ENCODE results near the gene ANO7.

Gene ANO7

GRCh38 chr2:241227594-241227993 lies 39.1 kb downstream of the ANO7 start:
- no peak for DNase-seq (ENCODE audit: low read depth in 2 of 2)

GRCh38 chr2:241228081-241228859 lies 39.8 kb downstream of the ANO7 start:
- DNase-seq (ENCODE audit: low read depth in 2 of 2): no peak

DNA sequence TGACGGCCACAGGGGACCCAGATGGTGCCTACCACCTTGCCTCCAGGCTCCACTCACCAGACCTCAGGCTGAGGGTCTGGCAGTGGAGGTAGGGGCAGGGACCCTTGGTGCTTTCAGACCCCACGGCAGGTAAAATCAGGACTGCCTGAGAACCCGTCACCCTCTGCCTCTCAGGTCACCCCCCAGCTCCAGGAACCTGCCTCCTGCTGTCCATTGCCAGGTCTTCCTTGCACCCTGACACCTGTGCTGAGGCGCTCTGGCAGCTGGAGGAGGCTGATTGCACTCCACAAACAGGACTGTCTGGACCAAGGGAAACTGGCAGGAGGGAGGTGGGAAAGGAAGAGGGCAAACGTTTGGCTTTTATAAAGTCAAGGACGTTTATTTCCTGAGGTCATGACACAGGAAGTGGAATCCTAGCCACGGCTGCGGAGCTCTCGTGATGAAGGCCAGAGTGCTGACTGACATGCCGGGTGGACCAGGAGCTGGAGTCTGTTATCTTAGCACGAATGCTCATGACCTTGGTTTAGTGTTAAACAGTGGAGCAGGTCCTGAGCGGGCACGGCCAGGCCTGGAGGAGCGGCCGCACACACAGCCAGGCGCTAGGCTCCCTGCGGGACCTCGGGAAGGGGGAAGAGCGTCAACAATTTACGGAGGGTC lies 40.5 kb downstream of the ANO7 start:
- DNase-seq (ENCODE audit: low read depth in 2 of 2): no peak

DNA sequence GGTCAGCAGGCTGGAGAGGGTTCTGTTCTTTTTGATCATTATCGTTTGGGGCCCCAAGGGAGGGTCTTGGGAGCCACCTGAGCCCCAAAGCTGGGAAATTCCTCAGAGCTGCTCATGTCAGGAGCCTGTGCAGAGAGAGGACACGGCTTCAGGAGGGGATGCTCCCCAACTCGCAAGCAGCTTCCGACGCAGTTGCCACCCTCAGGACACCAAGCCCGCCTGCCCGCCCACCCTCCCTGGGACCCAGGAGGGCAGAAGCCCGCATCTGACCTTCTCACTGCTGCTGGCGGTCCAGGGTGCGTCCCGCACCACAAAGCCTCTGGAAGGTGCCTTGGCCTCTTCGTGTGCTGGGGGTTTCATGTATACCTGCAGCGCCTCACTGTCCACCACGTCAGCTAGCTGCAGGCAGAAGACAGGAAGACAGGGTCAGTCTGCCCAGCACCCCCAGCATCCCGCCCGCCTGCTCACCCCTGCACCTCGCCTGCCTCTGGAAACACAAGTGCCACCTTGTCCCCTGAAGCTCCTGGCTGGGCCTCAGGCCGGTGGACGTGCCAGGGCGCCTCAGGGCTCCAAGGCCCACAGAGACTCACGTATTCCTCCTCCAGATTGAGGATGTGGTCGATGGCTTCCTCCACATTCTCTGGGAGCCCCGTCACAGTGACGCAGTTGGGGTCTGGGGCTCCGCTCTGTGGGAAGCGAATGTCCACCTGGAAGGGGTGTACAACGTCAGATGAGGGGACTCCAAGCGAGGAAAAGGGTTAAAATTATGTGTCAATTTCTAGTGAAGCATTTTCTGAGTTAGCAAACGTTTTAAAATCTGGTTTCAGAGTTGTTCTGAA lies 41.3 kb downstream of the ANO7 start:
- DNase-seq (ENCODE audit: low read depth in 2 of 2): no peak

DNA sequence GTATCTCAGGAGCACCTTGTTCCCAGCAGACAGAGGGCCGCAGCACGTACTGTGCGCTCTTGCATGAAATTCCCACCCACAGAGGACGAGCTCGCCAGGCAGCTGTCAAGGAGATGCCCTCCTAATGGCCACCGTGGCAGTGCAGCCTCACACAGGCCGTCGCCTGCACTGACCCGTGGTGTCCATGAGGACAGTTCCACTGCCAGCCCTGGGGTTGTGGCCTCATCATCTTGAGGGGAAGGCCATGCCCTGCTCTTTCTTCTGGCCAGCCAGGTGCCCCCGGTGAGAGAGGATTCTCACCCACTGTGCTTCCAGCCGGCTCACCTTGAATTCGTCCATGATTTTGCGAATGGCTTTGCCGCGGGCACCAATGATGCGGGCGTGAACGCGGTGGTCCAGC lies 42.0 kb downstream of the ANO7 start:
- no peak for DNase-seq (ENCODE audit: low read depth in 2 of 2)

DNA sequence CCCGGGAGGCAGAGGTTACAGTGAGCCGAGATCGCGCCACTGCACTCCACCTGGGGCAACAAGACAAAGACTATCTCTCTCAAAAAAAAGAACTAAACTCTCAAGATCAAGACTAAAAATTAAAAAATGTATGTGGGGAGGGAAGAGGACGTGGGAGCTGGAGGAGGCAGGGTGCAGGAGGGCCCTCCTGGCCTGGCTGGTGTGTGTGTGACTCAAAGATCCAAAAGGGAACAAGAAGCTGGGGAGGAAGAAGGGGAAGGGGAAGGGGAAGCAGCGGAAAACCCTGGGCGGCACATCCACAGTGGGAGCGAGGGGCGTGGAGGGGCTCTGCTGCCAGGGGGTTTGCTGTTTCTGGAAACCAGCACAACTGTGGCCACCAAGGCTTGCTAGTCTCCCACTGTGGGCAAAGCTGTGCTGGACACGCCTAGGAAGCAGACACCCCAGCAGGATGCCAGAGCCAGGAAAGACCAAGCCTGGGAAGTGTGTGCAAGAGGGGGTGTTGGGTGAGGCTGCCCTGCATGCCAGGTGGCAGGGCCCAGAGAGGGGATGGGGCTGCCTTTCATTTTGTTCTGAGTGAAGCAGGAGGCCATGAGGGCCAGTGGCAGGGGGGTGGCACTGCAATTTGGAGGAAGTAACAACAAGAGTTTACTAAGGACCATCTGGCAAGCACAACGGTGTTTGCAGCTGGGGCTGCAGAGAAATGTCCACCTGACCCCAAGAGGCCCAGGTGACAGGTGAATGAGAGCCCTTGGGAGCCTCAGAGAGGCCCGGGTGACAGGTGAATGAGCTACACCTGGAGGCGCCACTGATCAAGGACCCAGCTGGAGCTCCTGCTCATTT lies 44.5 kb downstream of the ANO7 start:
- no peak for DNase-seq (ENCODE audit: low read depth in 2 of 2)

DNA sequence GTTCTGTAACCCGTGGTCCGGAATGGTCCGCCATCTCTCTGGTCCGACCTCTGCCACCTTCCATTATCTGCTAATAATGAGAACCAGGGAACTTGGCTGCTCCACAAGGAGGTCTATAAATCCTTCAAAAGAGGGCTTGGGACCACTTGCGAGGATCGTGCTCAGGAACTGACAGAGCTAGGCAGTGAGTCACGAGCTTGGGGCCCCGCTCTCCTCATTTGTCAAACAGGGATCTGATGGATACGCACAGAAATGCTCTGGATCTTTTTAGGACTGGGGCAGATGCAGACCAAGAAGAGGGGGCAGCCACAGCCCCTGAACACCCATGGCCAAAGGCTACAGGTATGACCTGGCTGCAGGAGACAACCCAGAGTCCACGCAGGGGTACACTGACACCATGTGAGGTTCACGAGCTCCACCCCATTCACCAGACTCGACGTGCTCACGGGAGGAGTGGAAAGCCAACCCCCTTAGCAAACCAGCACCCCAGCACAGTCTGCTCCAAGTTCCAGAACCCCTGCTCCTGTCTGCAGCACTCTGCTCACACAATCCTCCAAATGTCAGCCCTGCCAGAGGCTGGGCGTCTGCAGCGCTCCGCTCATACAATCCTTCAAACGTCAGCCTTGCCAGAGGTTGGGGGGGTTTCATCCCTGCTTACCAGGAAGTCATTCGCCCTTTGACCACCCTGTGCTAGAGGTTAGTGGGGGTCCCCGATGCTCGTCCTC lies 45.8 kb downstream of the ANO7 start:
- no peak for DNase-seq (ENCODE audit: low read depth in 2 of 2)

DNA sequence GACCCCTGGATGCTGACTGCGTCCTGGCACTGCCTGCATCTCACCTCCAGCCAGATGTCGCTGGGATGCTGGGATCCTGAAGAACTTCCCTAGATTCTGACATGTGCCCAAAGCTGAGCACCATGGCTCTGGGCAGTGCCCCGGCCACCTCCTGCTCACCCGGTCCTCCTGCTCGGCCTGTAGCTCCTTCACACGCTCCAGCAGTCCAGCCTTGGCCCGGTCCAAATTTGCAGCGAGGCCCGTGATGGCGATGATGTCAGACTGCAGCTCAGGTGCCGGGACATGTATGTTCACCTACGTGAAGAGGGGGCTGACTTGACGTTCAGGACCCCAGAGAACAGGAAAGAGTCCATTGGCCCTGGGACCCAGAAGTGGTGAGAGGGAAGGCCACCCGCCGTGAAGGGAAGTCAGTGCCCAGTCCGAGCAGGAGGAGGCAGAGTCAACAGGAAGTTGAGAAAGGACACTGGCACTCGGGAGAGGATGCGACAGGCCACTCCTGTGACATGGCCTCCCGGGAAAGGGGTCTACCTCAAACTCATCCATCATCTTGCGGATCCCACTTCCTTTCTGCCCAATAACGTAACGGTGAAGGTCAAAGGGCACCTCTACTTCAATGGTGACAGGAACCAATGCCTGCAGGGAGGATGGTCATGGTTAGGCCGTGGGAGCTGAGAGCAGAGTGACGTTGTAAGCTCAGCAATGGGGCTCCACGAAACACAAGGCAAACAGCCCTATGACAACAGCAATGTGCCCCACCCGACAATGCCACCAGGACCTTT lies 46.7 kb downstream of the ANO7 start:
- DNase-seq (ENCODE audit: low read depth in 2 of 2): no peak

DNA sequence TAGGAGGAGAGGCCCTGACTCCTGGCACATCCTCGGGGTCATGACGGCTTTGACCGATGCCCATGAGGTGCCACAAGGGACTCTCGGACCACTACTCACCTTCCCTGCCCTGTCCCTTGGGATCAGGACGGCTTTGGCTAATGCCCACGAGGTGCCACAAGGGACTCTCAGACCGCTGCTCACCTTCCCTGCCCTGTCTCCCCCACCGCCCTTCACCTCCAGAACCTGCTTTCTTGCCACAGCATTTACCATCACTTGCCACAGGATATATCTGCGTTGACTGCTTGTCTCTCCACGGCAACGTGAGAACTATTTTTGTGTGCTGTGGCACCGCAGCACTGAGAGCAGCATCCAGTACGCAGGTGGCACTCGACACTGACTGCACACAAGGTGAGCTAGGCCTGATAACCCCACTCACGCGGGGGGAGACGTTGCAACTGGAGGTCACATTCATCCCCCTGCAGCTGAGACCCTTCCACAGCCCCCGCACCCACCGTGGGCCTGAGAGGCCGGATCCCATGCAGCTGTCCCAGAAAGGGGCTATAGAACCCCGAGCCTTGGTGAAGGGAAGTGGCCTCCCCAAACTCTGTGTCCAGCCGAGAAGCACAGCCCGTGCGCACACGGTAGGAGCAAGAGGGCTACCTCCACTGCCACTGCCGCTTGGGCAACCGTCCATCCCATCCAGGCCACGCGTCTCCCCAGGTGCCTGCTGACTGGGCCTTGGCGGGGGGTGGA lies 47.5 kb downstream of the ANO7 start:
- no peak for DNase-seq (ENCODE audit: low read depth in 2 of 2)

- DNase-seq (ENCODE audit: low read depth in 2 of 2): no peak
Observed at GRCh38 chr2:241237047-241237446, 48.6 kb downstream of the ANO7 start.

DNA sequence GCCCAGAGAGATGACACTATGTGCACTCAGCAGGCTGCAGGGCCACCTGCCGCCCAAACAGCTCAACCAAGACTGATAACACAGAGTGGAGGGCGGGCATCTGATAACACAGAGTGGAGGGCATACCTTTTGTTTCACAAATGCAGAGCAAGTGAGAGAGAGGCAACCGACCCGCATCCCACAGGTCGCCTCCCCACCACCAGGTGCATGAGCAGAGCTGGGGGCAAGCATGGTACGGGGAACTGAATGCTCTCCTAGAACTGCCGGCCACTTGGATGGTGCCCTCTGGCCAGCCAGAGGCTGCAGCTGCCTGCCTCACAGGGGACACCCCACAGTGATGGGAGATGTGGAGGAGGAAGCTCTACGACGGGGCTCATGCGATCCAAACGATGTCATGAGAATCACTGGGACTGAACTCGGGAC lies 49.5 kb downstream of the ANO7 start:
- no peak for DNase-seq (ENCODE audit: low read depth in 2 of 2)

DNA sequence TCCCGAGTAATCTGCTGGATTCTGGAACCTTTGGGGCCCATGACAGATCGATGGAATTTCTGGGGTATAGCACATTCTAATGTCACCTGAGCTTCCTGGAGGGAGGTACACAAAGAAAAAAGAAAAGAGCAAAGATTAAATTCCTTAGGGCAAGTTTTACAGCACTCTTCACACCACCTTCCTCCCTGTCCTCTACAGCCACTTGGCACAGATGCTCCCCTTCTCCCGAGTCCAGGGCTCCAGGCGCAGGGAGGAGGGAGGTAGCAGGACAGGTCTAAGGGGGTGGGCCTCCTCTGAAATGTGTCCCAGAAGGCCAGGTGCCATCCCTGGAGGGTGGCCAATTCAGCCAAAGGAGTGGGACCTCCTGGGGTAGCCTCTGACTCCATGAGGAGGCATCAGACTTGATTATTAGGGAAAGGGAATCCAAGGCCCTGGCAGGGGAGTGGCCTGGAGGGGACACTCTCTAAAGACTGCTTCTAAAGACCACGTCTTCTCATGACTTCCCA lies 50.3 kb downstream of the ANO7 start:
- no peak for DNase-seq (ENCODE audit: low read depth in 2 of 2)

DNA sequence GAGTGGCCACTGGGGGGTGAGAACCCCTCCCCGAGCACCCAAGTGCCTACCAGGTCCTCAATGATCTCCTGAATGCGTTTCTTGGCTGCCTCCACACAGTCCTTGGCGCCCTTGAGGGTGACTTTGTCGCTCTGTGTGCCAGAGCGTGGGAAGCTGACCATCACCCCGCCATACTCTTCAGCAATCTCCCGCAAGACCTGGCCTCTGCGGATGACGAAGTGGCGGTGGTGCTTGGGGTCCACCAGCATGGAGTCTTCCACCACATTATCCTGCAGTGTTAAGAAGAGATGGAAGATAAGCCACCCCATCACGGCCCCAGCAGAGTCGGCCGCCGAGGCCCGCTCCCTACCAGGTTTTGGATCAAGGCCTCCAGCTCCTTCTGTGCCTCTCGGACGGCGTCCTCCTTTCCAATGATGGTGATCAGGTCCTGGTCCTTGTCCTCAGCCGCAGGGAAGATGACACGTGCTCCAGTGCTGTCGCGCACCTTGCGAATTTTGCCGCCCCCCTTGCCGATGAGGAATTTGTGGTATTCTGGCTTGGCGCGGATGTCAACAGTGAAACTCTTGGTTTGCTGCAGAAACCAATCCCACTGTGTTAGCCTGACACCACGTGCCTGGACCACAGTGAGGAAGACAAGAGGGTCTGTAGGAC lies 51.2 kb downstream of the ANO7 start:
- no peak for DNase-seq (ENCODE audit: low read depth in 2 of 2)

GRCh38 chr2:241240320-241241004 lies 52.0 kb downstream of the ANO7 start:
- DNase-seq (ENCODE audit: low read depth in 2 of 2): no peak

DNA sequence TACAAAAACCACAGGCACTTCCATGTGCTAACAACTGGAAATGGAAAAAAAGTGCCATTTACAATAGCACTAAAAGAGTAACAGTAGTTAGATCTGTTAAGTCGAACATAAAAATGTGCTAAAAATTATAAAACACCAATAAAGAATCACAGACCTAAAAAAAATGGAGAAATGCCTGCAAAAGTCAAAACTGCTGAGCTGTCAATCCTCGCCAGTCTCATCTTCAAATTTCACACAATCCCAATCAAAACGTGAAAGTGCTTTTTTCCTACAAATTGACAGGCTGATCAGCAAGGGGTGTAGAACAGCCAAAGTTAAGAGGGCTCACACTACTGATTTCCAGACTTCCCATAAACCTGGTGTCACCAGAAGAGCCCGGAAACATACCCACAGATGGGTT lies 53.2 kb downstream of the ANO7 start:
- no peak for DNase-seq (ENCODE audit: low read depth in 2 of 2)

DNA sequence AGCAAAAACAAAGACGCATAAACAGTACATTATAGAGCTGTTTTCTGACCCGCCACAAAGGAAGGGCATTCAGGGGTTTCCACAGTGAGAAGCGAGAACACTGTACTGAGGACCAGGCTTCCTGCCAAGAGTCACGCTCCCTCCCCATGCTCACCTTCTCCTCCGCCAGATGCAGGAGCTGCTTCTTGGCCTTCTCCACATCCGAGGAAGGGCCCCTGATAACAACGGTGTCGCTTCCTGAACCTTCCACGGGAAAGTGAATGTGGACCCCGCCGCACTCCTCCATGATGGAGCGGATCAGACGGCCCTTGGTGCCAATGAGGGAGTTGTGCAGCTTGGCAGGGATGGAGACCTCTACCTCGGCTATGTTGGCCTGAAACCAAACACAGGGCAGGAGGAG lies 53.8 kb downstream of the ANO7 start:
- DNase-seq (ENCODE audit: low read depth in 2 of 2): no peak

GRCh38 chr2:241244368-241244767 lies 55.9 kb downstream of the ANO7 start:
- DNase-seq (ENCODE audit: low read depth in 2 of 2): no peak

- DNase-seq (ENCODE audit: low read depth in 2 of 2): no peak
Observed at GRCh38 chr2:241248289-241248688, 59.8 kb downstream of the ANO7 start.

Data from stimulated activated CD8-positive, alpha-beta memory T cell treated with anti-CD3 and anti-CD28 coated beads, Interleukin-15, amount 100 ng/mL, for 4 hours (primary cell).